HG03460 (cell line): ENCODE results near the gene OR6N1.

Experiments used
- ATAC-seq: cut with Tn5 transposase; IDR thresholded peaks from one replicate; pipeline ENCODE4 v1.9.1; 2021; ENCODE audit not compliant: unreplicated experiment

OR6N1 gene

GRCh38 chr1:158754420-158754819, 17.6 kb downstream of the OR6N1 start, which contains the start of gene OR6K6:
TSS of gene OR6K6 (plus strand) at chr1:158754720. CDS start at chr1:158754888, 168 bp downstream.
- ATAC-seq = no peak

- no peak for ATAC-seq
Observed at GRCh38 chr1:158752155-158752712, 19.8 kb downstream of the OR6N1 start.

GRCh38 chr1:158735848-158736247, 36.1 kb downstream of the OR6N1 start:
- ATAC-seq = no peak

- no peak for ATAC-seq
Observed at GRCh38 chr1:158732524-158732923, 39.5 kb downstream of the OR6N1 start.

GRCh38 chr1:158731707-158732106, 40.3 kb downstream of the OR6N1 start:
- ATAC-seq = no peak

- ATAC-seq = no peak
Observed at GRCh38 chr1:158730453-158730852, 41.5 kb downstream of the OR6N1 start.

- ATAC-seq = no peak
Observed at GRCh38 chr1:158728510-158729225, 43.3 kb downstream of the OR6N1 start.

GRCh38 chr1:158724442-158724841, 47.6 kb downstream of the OR6N1 start:
- no peak for ATAC-seq

- ATAC-seq = no peak
Observed at GRCh38 chr1:158720620-158721019, 51.4 kb downstream of the OR6N1 start, which contains the start of gene OR6K3. TSS of gene OR6K3 (minus strand) at chr1:158720720. CDS start at chr1:158718115, 2,605 bp downstream.

- no peak for ATAC-seq
Observed at GRCh38 chr1:158719664-158720063, 52.3 kb downstream of the OR6N1 start.

GRCh38 chr1:158717344-158717743, 54.7 kb downstream of the OR6N1 start:
- no peak for ATAC-seq

- no peak for ATAC-seq
Observed at GRCh38 chr1:158716335-158716734, 55.7 kb downstream of the OR6N1 start.

GRCh38 chr1:158714754-158715153, 57.2 kb downstream of the OR6N1 start:
- no peak for ATAC-seq
